Choroid plexus epithelial cell (primary cell): ENCODE results near the gene TMSB10.
"Not testable (repeated sequence)": the region's sequence is repeated elsewhere in the genome, so short reads cannot be mapped to it uniquely, and the experiment has no call there.

Experiments
- DNase-seq: peaks from one replicate; pipeline ENCODE4 v3.0.0-alpha.2; 2010; ENCODE audit warnings: low read depth
- H3K4me3 ChIP-seq: 2 replicates; pipeline ENCODE4 v1.5.1; 2011; ENCODE audit warnings: low read depth, mild to moderate bottlenecking, control low read depth, low read length, moderate library complexity
- TF ChIP-seq, protein P1 (sequence below): conservative IDR thresholded peaks from 2 replicates; pipeline ENCODE4 v1.5.1; 2011; ENCODE audit warnings: low read depth, mild to moderate bottlenecking, control low read depth, inconsistent platforms, low read length, moderate library complexity

TMSB10 gene

DNA sequence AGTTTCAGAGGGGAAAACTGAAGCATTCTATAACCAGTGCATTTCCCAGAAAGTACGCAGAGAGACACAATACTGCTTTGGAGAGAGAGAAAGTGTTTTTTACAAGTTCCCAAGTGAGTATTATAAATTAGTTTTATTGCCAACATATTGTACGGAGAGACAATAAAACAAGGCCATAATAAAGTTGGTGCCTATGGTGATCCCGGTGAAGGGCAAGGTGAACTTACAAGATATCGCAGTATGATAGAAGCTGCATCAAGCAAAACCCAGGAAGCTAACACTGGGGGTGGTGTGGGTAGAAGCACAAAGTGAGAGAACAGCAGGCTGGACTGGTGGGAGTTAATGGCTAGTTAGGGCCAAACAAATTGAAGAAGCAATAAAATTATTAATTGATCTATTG is 7.5 kb downstream of the TMSB10 start:
- H3K4me3 ChIP-seq = no peak overlapping the region
- TF ChIP-seq, protein P1, sequence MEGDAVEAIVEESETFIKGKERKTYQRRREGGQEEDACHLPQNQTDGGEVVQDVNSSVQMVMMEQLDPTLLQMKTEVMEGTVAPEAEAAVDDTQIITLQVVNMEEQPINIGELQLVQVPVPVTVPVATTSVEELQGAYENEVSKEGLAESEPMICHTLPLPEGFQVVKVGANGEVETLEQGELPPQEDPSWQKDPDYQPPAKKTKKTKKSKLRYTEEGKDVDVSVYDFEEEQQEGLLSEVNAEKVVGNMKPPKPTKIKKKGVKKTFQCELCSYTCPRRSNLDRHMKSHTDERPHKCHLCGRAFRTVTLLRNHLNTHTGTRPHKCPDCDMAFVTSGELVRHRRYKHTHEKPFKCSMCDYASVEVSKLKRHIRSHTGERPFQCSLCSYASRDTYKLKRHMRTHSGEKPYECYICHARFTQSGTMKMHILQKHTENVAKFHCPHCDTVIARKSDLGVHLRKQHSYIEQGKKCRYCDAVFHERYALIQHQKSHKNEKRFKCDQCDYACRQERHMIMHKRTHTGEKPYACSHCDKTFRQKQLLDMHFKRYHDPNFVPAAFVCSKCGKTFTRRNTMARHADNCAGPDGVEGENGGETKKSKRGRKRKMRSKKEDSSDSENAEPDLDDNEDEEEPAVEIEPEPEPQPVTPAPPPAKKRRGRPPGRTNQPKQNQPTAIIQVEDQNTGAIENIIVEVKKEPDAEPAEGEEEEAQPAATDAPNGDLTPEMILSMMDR = no peak
- DNase-seq = no peak

DNA sequence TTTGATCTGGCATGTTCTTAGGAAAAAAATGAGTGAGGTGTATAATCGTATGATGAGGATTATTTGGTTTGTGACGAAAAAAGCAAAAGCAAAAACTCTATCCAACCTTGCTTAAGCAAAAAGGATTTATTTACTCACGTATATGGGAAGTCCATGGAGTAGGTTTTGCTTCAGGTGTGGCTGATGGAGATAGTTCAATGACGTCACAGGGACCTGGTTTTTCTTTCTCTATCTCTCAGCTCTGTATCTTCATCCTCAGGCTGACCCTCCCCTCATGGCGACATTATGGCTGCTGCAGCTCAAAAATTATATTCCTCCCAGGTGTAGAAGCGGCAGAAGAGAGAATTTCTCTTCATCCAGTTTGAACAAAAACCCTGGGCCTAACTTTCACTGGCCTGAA is 8.9 kb downstream of the TMSB10 start:
- no peak for DNase-seq
- H3K4me3 ChIP-seq = no peak overlapping the region
- TF ChIP-seq, protein P1 = no peak

DNA sequence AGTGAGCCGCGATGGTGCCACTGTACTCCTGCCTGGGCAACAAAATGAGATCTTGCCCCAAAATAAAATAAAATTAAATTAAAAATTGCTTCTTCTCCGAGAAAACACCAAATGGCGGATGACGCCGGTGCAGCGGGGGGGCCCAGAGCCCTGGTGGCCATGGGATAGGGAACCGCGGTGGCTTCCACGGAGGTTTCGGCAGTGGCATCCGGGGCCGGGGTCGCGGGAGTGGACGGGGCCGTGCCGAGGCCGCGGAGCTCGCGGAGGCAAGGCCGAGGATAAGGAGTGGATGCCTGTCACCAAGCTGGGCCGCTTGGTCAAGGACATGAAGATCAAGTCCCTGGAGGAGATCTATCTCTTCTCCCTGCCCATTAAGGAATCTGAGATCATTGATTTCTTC is 10.2 kb downstream of the TMSB10 start:
- not testable (repeated sequence) for DNase-seq, H3K4me3 ChIP-seq

DNA sequence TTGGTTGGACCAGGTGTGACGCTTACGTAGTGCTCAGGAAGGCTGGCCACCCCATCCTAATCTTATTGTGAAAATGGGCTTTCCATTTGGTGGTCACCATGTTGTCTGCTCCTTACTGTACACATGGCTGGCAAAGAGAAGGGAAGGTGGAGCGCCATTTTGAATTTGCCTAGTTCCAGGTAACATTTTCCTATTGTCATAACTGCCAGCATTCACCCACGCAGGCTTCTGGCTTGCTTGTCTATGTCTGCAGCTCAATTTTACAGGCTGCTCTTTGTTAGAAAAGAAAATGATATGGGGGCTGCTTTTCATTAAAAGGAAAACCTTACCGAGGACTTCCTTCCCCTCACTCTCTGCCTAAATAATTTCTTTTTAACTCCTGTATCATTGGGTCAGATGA is 12.4 kb downstream of the TMSB10 start:
- not testable (repeated sequence) for H3K4me3 ChIP-seq, DNase-seq

DNA sequence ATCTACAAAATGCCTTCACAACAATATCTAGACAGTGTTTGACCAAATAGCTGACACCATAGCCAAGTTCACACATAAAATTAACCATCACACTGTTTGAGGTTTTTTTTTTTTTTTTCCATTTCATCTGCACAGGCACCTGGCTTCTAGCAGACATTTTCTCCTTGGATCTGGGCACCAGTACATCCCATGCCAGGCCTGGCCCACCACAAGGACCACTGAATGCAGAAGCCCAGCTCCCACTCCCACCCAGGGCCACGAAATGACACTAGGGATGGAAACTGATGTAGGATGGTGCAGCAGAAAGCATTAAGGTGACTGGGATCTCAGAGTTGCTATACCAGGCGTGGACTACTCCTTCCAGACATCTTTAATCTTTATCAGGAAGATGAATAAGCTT is 13.0 kb downstream of the TMSB10 start:
- no peak for DNase-seq
- TF ChIP-seq, protein P1 = no peak
- H3K4me3 ChIP-seq = no peak overlapping the region

DNA sequence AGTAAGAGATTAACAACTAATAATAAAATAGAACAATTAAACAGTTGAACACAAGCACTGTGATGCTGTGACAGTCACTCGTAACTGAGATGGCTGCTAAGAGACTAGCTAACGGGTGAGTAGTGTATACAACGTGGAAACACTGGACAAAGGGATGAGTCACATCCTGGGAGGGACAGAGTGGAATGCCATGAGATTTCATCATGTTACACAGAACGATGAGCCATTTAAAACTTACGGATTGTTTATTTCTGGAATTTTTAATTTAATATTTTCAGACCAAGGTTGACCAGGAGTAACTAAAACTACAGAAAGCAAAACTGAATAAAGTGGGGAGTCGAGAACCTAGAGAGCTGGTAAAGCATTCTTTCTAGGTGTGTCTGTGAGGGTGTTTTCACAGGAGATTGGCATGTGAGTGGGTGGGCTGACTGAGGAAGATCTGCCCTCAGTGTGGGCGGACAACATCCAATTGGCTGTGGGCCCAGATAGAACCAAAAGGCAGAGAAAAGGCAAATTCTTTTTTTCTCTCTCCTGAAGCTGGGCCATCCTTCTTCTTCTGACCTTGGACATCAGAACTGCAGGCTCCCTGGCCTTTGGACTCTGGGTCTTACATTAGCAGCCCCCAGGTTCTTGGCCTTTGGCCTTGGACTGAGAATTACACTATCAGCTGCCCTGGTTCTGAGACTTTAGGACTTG is 14.6 kb downstream of the TMSB10 start:
- TF ChIP-seq, protein P1 = no peak
- peak; percentile 96 for DNase-seq
- peak overlapping the region; percentile 44 for H3K4me3 ChIP-seq

DNA sequence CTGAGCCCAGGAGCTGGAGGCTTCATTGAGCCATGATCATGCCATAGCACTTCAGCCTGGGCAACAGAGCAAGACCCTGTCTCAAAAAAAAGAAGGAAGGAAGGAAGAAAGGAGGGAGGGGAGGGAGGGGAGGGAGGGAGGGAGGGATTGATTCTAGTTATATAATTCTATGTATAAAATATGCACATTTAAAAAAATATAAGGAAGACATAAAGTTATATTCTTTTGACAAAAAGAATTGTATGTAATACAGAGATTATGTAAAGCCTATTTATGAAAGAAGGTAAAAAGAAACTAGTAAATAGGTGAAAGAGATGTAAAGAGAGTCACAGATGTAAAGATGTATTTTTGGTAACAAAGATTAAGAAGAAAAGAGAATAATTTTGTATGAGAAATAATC is 17.6 kb downstream of the TMSB10 start:
- TF ChIP-seq, protein P1 = no peak
- DNase-seq = no peak
- no peak overlapping the region for H3K4me3 ChIP-seq

DNA sequence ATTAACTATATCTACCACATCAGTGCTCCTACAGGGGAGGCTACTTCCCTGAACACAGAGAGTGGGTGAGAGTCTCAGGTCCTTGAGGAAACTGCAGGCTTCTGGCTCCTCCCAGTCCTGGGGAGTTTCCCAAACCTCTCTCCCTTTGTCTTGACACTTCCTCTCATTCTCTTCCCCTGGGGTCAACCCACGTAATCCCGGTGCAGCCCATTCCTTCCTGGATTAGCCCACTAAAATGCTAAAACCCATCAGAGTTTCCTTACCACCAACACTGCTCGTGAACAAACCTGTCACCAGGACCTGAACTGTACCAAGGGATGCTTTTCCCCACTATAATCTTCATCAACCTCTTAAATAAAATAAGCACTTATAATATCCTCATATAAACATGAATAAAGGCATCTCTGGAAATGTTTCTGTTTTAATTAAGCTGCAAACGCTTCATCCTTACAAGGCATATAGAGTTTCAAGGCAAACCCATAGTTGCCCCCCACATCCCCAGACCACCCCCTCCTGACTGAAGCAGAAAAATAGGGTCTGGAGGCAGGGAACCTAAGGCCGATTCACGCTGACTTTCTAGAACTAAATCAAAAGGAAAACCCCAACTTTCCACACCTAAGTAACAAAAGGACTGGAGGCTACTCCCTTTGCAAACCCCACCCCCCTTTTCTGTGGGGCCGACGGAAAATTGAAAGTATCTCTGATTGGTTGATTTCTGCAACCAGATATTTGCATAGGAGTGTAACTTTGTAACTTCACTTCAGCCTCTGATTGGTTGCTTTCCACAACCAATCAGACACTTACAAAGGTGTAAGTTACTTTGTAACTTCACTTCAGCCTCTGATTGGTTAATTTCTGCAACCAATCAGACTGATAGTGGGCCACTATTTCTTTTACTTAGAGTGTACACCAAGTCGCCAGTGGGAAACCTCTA is 19.0 kb downstream of the TMSB10 start:
- DNase-seq = peak; percentile 84
- TF ChIP-seq, protein P1 = no peak
- H3K4me3 ChIP-seq = peak overlapping the region; percentile 3
